HUES6 (cell line): ENCODE measurements around the gene SLC2A6.

ENCODE experiments used
- H3K27ac ChIP-seq: 2 replicates; pipeline ENCODE4 v1.7.0; 2013; ENCODE audit warnings: low read depth, mild to moderate bottlenecking, low read length, inconsistent platforms
- H3K27me3 ChIP-seq: 2 replicates; pipeline ENCODE4 v1.6.1; 2013; ENCODE audit warnings: low read length; ENCODE audit not compliant: control insufficient read depth, insufficient read depth
- H3K36me3 ChIP-seq: 2 replicates; pipeline ENCODE4 v1.6.1; 2013; ENCODE audit warnings: low read length; ENCODE audit not compliant: control insufficient read depth, insufficient read depth
- H3K4me1 ChIP-seq: 2 replicates; pipeline ENCODE4 v1.6.1; 2013; ENCODE audit warnings: low read length; ENCODE audit not compliant: control insufficient read depth, insufficient read depth
- H3K4me3 ChIP-seq: 2 replicates; pipeline ENCODE4 v1.5.1; 2013; ENCODE audit warnings: low read depth, low read length
- H3K9ac ChIP-seq: one replicate; pipeline ENCODE4 v1.6.1; 2013; ENCODE audit warnings: mild to moderate bottlenecking, low read length
- H3K9me3 ChIP-seq: 2 replicates; pipeline ENCODE4 v1.6.1; 2013; ENCODE audit warnings: low read depth, low read length; ENCODE audit not compliant: control insufficient read depth, insufficient read depth

The SLC2A6 gene

GRCh38 chr9:133472753-133473378 lies 6.0 kb downstream of the SLC2A6 start:
- H3K36me3 ChIP-seq, result peaks cover 53% of the 10 kb centered on the region
- no peaks in the 10 kb centered on the region for H3K27me3 ChIP-seq
- H3K27ac ChIP-seq, result no peak overlapping the region
- H3K9me3 ChIP-seq, result no peaks in the 10 kb centered on the region
- peaks cover 2% of the 10 kb centered on the region; the same call in 1 of the 2 replicates for H3K4me1 ChIP-seq
- H3K9ac ChIP-seq, result no peak overlapping the region
- no peak overlapping the region for H3K4me3 ChIP-seq

GRCh38 chr9:133472277-133472645 lies 6.6 kb downstream of the SLC2A6 start:
- Histone ChIP-seq H3K4me3 (no peak overlapping the region), H3K36me3 (peaks cover 51% of the 10 kb centered on the region), H3K9ac (no peak overlapping the region), H3K9me3 (no peaks in the 10 kb centered on the region), H3K4me1 (no peaks in the 10 kb centered on the region), H3K27ac (no peak overlapping the region), H3K27me3 (no peaks in the 10 kb centered on the region)

DNA sequence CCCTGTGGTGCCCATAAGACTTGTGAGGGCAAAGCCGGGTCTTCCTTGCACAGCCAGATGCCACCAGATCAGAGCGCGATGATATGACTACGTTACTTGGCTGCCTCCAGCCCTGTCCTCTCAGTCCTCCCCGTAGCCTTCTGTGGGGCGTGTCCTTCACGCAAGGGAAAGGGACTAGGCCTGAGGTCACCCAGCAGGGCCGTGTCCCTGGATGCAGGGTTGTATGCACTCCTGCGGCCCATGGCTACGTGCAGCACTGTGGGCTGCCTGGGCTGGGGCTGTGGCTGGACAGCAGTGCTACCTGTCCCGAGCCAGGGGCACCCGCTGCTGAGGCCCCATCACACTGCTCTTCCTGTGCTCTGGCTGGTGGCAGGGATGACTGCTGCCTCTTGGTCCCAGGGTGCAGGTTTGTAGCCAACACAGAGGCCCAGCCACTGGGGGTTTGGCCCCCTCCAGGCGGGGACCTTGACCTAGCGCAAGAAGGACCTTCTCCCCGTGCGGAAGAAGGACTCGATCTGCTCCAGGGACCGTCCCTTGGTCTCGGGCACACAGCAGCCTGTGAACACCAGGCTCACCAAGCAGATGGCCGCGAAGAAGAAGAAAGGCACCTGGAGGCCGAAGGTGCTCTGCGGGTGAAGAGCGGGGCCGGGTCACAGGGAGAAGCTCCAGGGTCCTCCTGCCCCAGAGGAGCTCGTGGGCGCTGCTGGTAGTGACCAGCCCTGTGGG lies 7.2 kb downstream of the SLC2A6 start:
- Histone ChIP-seq H3K4me3 (no peak overlapping the region), H3K9ac (no peak overlapping the region), H3K9me3 (no peaks in the 10 kb centered on the region), H3K4me1 (no peaks in the 10 kb centered on the region), H3K36me3 (peaks cover 46% of the 10 kb centered on the region), H3K27ac (no peak overlapping the region), H3K27me3 (no peaks in the 10 kb centered on the region)

- Histone ChIP-seq H3K27me3 (no peaks in the 10 kb centered on the region), H3K4me3 (no peak overlapping the region), H3K9ac (no peak overlapping the region), H3K36me3 (peaks cover 39% of the 10 kb centered on the region), H3K9me3 (no peaks in the 10 kb centered on the region), H3K4me1 (no peaks in the 10 kb centered on the region), H3K27ac (no peak overlapping the region)
Observed at GRCh38 chr9:133470988-133471387, 7.9 kb downstream of the SLC2A6 start.

DNA sequence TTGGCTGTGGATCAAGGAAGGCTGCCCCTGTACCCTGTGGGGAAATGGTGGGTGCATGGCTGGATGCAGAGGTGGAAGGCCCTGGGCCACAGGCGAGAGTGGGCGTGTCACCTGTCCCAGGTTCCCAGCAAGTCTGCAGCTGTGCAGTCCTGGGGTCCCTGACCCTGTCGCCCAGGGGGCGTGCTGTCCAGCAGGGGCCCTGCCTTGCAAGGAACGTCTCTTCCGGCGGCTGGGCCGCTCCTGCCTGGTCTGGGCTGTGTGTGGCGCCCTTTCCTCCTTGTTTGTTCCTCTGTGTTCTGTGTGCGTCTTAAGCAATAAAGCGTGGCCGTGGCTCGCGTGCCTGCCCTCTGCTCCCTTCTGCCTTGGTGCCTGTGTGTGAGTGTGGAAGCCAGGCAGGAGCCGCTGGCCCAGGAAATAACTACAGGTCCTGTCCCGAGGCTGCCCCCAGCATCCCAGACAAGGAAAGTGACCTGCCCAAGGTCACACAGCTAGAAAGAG lies 8.4 kb downstream of the SLC2A6 start:
- Histone ChIP-seq H3K4me1 (no peaks in the 10 kb centered on the region), H3K4me3 (no peak overlapping the region), H3K27ac (no peak overlapping the region), H3K27me3 (no peaks in the 10 kb centered on the region), H3K9me3 (no peaks in the 10 kb centered on the region), H3K36me3 (peaks cover 34% of the 10 kb centered on the region), H3K9ac (no peak overlapping the region)

GRCh38 chr9:133468777-133469421 lies 10.0 kb downstream of the SLC2A6 start:
- Histone ChIP-seq H3K9me3 (no peaks in the 10 kb centered on the region), H3K36me3 (peaks cover 20% of the 10 kb centered on the region), H3K27ac (no peak overlapping the region), H3K4me3 (no peak overlapping the region), H3K27me3 (no peaks in the 10 kb centered on the region), H3K9ac (no peak overlapping the region), H3K4me1 (no peaks in the 10 kb centered on the region)

- H3K4me1 ChIP-seq, result no peaks in the 10 kb centered on the region
- peaks cover 15% of the 10 kb centered on the region for H3K36me3 ChIP-seq
- no peak overlapping the region for H3K27ac ChIP-seq
- H3K9ac ChIP-seq, result no peak overlapping the region
- H3K9me3 ChIP-seq, result no peaks in the 10 kb centered on the region
- H3K4me3 ChIP-seq, result no peak overlapping the region
- H3K27me3 ChIP-seq, result no peaks in the 10 kb centered on the region
Observed at GRCh38 chr9:133468374-133468773, 10.5 kb downstream of the SLC2A6 start.

GRCh38 chr9:133467101-133467500 lies 11.8 kb downstream of the SLC2A6 start:
- H3K27ac ChIP-seq, result no peak overlapping the region
- H3K36me3 ChIP-seq, result peaks cover 7% of the 10 kb centered on the region
- no peaks in the 10 kb centered on the region for H3K9me3 ChIP-seq
- no peaks in the 10 kb centered on the region for H3K27me3 ChIP-seq
- no peaks in the 10 kb centered on the region for H3K4me1 ChIP-seq
- no peak overlapping the region for H3K9ac ChIP-seq
- no peak overlapping the region for H3K4me3 ChIP-seq

DNA sequence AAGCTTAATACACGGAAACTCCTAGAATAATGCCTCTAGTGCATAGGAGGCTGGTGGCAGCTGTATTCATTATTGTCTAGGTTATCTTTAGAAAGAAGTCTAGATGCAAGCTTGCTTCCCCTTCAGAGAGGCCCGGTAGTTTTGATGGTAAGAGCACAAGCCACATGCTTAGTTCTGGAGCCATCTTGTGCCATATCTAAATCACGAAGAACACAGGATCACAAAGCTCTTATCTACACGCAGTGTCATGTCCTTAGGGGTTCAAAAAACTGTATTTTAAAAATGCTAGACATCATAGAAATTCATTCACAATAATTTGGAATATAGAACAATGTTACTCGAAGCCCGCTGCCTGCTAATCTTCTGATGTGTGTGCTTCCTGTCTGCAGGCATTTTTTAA lies 12.9 kb downstream of the SLC2A6 start:
- Histone ChIP-seq H3K4me1 (peaks cover 4% of the 10 kb centered on the region), H3K27me3 (no peaks in the 10 kb centered on the region), H3K4me3 (no peak overlapping the region), H3K9ac (no peak overlapping the region), H3K9me3 (no peaks in the 10 kb centered on the region), H3K36me3 (no peaks in the 10 kb centered on the region), H3K27ac (no peak overlapping the region)

DNA sequence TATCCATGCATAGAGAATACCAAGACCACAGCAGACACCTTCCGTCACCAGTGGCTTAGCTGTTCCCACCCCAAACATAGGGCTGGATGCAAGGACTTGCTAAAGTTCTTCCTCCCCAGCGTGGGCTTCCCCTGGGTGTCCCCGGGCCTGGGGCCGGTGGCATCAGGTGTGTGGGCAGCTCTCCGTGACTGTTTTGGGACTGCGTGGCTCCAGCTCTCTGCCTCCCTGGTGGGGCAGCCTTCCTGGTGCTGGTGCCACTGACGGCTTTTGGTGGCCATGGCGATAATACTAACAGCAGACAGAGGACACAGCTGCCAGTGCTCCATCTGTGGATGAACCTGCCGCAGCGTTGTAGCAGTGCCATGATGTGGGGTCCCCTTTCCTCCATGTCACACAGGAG lies 14.3 kb downstream of the SLC2A6 start:
- H3K27ac ChIP-seq, result no peak overlapping the region
- H3K36me3 ChIP-seq, result no peaks in the 10 kb centered on the region
- H3K9me3 ChIP-seq, result no peaks in the 10 kb centered on the region
- no peak overlapping the region for H3K9ac ChIP-seq
- no peak overlapping the region for H3K4me3 ChIP-seq
- peaks cover 10% of the 10 kb centered on the region for H3K4me1 ChIP-seq
- H3K27me3 ChIP-seq, result no peaks in the 10 kb centered on the region
